Lower lobe of right lung (tissue), 2 donors: ENCODE data around the gene PIK3C2B. TPM values are rescaled to one million over a fixed set of nuclear protein-coding genes. Genes with fewer than 3 reads are reported as not detected.

Source experiments
- ATAC-seq, 2 donors: fragments of 200-7000 bp; cut with Tn5 transposase; one replicate each; pipeline ENCODE4 v1.9.1; 2020 to 2022; ENCODE audit warnings: mild to moderate bottlenecking in 2 of 2, moderate library complexity in 2 of 2
- DNase-seq: peaks from one replicate; pipeline ENCODE4 v3.0.0-alpha.2; 2020
- H3K27ac ChIP-seq: fragments of 200-600 bp; one replicate; pipeline ENCODE4 v1.8.0; 2022
- H3K27me3 ChIP-seq: fragments of 200-600 bp; one replicate; pipeline ENCODE4 v1.8.0; 2022; ENCODE audit warnings: low read depth
- H3K36me3 ChIP-seq: fragments of 200-600 bp; one replicate; pipeline ENCODE4 v1.8.0; 2022; ENCODE audit warnings: mild to moderate bottlenecking
- H3K4me1 ChIP-seq: fragments of 200-600 bp; one replicate; pipeline ENCODE4 v1.8.0; 2022
- H3K4me3 ChIP-seq: fragments of 200-600 bp; one replicate; pipeline ENCODE4 v1.8.0; 2022; ENCODE audit warnings: mild to moderate bottlenecking
- H3K9me3 ChIP-seq: fragments of 200-600 bp; one replicate; pipeline ENCODE4 v1.8.0; 2022
- CTCF ChIP-seq: fragments of 200-600 bp; IDR thresholded peaks from one replicate; pipeline ENCODE4 v1.8.0; 2022; ENCODE audit warnings: antibody characterized with exemption, mild to moderate bottlenecking
- intact Hi-C: fragments of 100-400 bp; cut with DNase I; formaldehyde crosslinking; loops from one replicate; pipeline ENCODE4 v1.11.0; 2022
- long read RNA-seq: library from polyadenylated mRNA; unstranded; transcript quantifications from one replicate; pipeline ENCODE4 v2.0.0, GENCODE V29; 2021
- total RNA-seq: library from RNA; stranded (reverse); fragmentation: NEBNext Ultra II Directional; extraction: Animal tissue kit (Norgen Biotek cat#: 25700); gene quantifications from one replicate; pipeline ENCODE4 v1.2.1, GENCODE V29; 2021
- donor health status: DM: no; HTN: yes; CAD: no; lungs with severe emphysema.

The PIK3C2B gene, protein sequence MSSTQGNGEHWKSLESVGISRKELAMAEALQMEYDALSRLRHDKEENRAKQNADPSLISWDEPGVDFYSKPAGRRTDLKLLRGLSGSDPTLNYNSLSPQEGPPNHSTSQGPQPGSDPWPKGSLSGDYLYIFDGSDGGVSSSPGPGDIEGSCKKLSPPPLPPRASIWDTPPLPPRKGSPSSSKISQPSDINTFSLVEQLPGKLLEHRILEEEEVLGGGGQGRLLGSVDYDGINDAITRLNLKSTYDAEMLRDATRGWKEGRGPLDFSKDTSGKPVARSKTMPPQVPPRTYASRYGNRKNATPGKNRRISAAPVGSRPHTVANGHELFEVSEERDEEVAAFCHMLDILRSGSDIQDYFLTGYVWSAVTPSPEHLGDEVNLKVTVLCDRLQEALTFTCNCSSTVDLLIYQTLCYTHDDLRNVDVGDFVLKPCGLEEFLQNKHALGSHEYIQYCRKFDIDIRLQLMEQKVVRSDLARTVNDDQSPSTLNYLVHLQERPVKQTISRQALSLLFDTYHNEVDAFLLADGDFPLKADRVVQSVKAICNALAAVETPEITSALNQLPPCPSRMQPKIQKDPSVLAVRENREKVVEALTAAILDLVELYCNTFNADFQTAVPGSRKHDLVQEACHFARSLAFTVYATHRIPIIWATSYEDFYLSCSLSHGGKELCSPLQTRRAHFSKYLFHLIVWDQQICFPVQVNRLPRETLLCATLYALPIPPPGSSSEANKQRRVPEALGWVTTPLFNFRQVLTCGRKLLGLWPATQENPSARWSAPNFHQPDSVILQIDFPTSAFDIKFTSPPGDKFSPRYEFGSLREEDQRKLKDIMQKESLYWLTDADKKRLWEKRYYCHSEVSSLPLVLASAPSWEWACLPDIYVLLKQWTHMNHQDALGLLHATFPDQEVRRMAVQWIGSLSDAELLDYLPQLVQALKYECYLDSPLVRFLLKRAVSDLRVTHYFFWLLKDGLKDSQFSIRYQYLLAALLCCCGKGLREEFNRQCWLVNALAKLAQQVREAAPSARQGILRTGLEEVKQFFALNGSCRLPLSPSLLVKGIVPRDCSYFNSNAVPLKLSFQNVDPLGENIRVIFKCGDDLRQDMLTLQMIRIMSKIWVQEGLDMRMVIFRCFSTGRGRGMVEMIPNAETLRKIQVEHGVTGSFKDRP (N-terminal part only)
- total RNA-seq, result 50.5 TPM
- long read RNA-seq, partial matches to known transcripts, result 5 of 27 reads
- long read RNA-seq, other reads (novel, unspliced or antisense), result 20 of 27 reads

DNA sequence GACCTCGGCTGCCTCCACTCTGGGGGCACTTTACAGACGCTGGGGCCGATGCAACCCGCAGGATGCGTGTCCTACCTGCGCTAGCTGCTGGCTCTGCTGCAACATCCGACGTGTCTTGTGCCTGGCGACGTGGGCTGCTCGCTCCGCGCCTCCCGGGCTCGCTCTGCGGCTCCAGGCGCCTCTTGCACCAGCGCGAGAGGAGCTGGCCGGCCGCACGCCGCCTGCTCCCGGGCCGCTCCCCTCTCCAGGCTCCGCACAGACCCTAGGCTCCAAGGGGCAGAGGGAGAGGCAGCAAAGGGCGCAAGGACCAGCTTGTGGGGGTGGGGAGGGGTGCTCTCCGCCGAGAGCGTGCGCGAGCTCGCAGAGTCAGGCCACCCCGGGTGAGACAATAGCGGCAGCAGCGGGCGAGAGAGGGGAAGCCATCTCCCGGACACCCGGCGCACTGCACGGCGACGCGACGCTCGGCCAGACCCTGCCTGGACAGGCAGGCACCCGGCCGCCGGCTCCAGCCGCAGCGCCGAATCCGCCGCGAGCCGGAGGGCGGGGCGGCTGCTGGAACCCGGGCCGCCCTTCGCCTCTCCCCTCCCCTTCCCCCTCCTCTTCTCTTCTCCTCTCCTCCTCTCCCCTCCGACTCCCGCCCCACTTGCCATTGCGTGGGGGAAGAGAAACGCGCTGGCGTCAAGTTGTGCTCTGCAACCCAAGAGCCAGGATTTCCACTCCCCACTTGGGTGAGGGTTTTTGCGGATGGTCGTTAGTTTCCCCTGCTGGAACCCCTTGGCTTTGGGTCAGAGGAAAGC is at the start of gene PIK3C2B:
PIK3C2B (minus strand) TSS at position 525 of the 797 bp plus-strand sequence. CDS start 25,003 bp downstream, outside the sequence.
- TF ChIP-seq CTCF, result peak; percentile 62
- no peaks in the 10 kb centered on the region for H3K9me3 ChIP-seq
- ATAC-seq (peak; percentile 94 to 96), DNase-seq (peak; percentile 90)
- H3K36me3 ChIP-seq, result peaks cover 9% of the 10 kb centered on the region
- H3K27me3 ChIP-seq, result no peaks in the 10 kb centered on the region
- intact Hi-C loops, result no loop called here
- H3K4me3 ChIP-seq, result peak within 1 kb of the TSS; percentile 98
- peak within 1 kb of the TSS; percentile 95 for H3K27ac ChIP-seq
- peaks cover 42% of the 10 kb centered on the region for H3K4me1 ChIP-seq

DNA sequence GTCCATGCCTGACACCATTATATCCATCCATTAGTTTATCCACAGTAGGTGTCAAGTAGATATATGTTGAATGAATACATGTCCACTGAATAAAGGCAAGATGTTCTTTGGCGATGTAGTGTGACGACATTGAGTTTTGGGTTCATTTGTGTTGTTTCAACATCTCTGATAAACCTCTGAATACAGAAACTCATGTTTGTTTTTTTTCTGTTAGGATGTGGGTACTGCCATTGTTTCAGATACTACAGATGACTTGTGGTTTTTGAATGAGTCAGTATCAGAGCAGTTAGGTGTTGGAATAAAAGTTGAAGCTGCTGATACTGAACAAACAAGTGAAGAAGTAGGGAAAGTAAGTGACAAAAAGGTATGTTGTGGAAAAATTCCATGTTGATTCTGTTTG is 49.7 kb upstream of the PIK3C2B start:
- ATAC-seq (no peak), DNase-seq (no peak)
- H3K9me3 ChIP-seq, result no peaks in the 10 kb centered on the region
- H3K27ac ChIP-seq, result no peak overlapping the region
- intact Hi-C loops, result no loop called here
- H3K27me3 ChIP-seq, result no peaks in the 10 kb centered on the region
- peaks cover 100% of the 10 kb centered on the region for H3K36me3 ChIP-seq
- no peaks in the 10 kb centered on the region for H3K4me1 ChIP-seq
- H3K4me3 ChIP-seq, result no peak overlapping the region
- TF ChIP-seq CTCF, result no peak

- Histone ChIP-seq H3K27ac (no peak overlapping the region), H3K27me3 (no peaks in the 10 kb centered on the region), H3K36me3 (peaks cover 100% of the 10 kb centered on the region), H3K4me3 (no peak overlapping the region), H3K4me1 (no peaks in the 10 kb centered on the region), H3K9me3 (no peaks in the 10 kb centered on the region)
- TF ChIP-seq CTCF, result no peak
- ATAC-seq (peak in 1 of 2 donors; percentile 23), DNase-seq (no peak)
- intact Hi-C loops, result no loop called here
Measured at GRCh38 chr1:204541626-204542025, 47.0 kb upstream of the PIK3C2B start.

GRCh38 chr1:204532832-204533231 is 38.2 kb upstream of the PIK3C2B start:
- Histone ChIP-seq H3K36me3 (peaks cover 100% of the 10 kb centered on the region), H3K27ac (no peak overlapping the region), H3K27me3 (no peaks in the 10 kb centered on the region), H3K4me1 (no peaks in the 10 kb centered on the region), H3K4me3 (no peak overlapping the region), H3K9me3 (no peaks in the 10 kb centered on the region)
- no peak for TF ChIP-seq CTCF
- ATAC-seq (no peak), DNase-seq (no peak)
- intact Hi-C loops, result no loop called here
